HCT116 (cell line): Measurements from ENCODE around the gene ARHGEF18. TPM values are rescaled to one million over a fixed set of nuclear protein-coding genes. Genes with fewer than 3 reads are reported as not detected.
"Not testable (repeated sequence)": the region's sequence is repeated elsewhere in the genome, so short reads cannot be mapped to it uniquely, and the experiment has no call there.

Source experiments
- ATAC-seq: fragments of 200-7000 bp; cut with Tn5 transposase; 2 replicates; pipeline ENCODE4 v1.9.1; 2020; ENCODE audit warnings: mild to moderate bottlenecking, moderate library complexity
- BruUV-seq: library from RNA; stranded (reverse); fragments of 400-500 nt; replicated peaks from 2 replicates; lab custom pipeline; 2021; lab: Mats Ljungman, UMichigan
- CTCF ChIA-PET: fragments of 300-600 bp; sonication (Branson Sonifier 250); formaldehyde crosslinking; loops from one replicate; lab custom pipeline; 2021; ENCODE audit warnings: antibody characterized with exemption; lab: Charles Lee
- POLR2A ChIA-PET: fragments of 300-600, 350-600 bp; sonication (Branson Sonifier 250); formaldehyde crosslinking; loops from one replicate; lab custom pipeline; 2021; ENCODE audit warnings: antibody characterized with exemption; lab: Charles Lee
- RAD21 ChIA-PET, 2 experiments: fragments of 300-600 bp; sonication (Branson Sonifier 250); formaldehyde crosslinking; loops; one replicate each; lab custom pipeline; 2023; ENCODE audit warnings: low total read pairs in 2 of 2; ENCODE audit not compliant: uncharacterized antibody in 2 of 2, unreplicated experiment in 2 of 2, low non-redundant PET in 1 of 2; lab: Charles Lee
- DNase-seq: peaks from one replicate; pipeline ENCODE4 v3.0.0-alpha.2; 2010; ENCODE audit warnings: low read depth, low spot score
- H2AFZ ChIP-seq: fragments of 200-600 bp; shearing (Covaris generic), sonication (generic); 2 replicates; pipeline ENCODE4 v1.6.1; 2017; ENCODE audit warnings: low read depth, mixed run types, mixed read lengths, antibody characterized with exemption, low read length; ENCODE audit not compliant: poor library complexity, severe bottlenecking
- H3K27ac ChIP-seq: 2 replicates; pipeline ENCODE4 v1.5.1; 2012; ENCODE audit warnings: low read depth, low read length
- H3K27me3 ChIP-seq: fragments of 200-600 bp; sonication (generic); 2 replicates; pipeline ENCODE4 v1.6.1; 2016; ENCODE audit warnings: mixed run types, low read length, mixed read lengths; ENCODE audit not compliant: insufficient read depth
- H3K36me3 ChIP-seq, 2 experiments: fragments of 200-500 bp in 1 of 2; fragments of 200-600 bp in 1 of 2; sonication (Bioruptor generic) in 1 of 2; sonication (generic) in 1 of 2; 2 replicates each; pipeline versions ENCODE4 v1.5.1 to v1.6.1; 2014 to 2016; ENCODE audit warnings: low read length in 2 of 2, inconsistent platforms in 1 of 2, mixed read lengths in 1 of 2, mixed run types in 1 of 2; ENCODE audit not compliant: insufficient read depth in 2 of 2, control insufficient read depth in 1 of 2
- H3K4me1 ChIP-seq, 2 experiments: fragments of 200-600 bp in 1 of 2; sonication (generic) in 1 of 2; 2 replicates each; pipeline versions ENCODE4 v1.5.1 to v1.6.1; 2012 to 2017; ENCODE audit warnings: low read length in 2 of 2, inconsistent platforms in 1 of 2, mild to moderate bottlenecking in 1 of 2, mixed read lengths in 1 of 2, mixed run types in 1 of 2, moderate library complexity in 1 of 2; ENCODE audit not compliant: insufficient read depth in 2 of 2, control insufficient read depth in 1 of 2
- H3K4me2 ChIP-seq: fragments of 200-600 bp; sonication (generic); 2 replicates; pipeline ENCODE4 v1.6.1; 2017; ENCODE audit warnings: mixed run types, low read length, mixed read lengths
- H3K4me3 ChIP-seq, 2 experiments: fragments of 200-600 bp in 1 of 2; sonication (generic) in 1 of 2; replicated peaks in 1 of 2; 2 replicates each; pipeline ENCODE4 v1.5.1; 2011 to 2016; ENCODE audit warnings: low read length in 2 of 2, control low read depth in 1 of 2, low read depth in 1 of 2, mild to moderate bottlenecking in 1 of 2, mixed read lengths in 1 of 2, mixed run types in 1 of 2
- H3K79me2 ChIP-seq: fragments of 200-600 bp; sonication (generic); 2 replicates; pipeline ENCODE4 v1.6.1; 2017; ENCODE audit warnings: mild to moderate bottlenecking, mixed run types, low read length, moderate library complexity, mixed read lengths; ENCODE audit not compliant: insufficient read depth
- H3K9ac ChIP-seq: fragments of 200-600 bp; sonication (generic); 2 replicates; pipeline ENCODE4 v1.6.1; 2016; ENCODE audit warnings: low read length, mixed read lengths
- H3K9me2 ChIP-seq: fragments of 200-600 bp; sonication (generic), shearing (Covaris generic); 2 replicates; pipeline ENCODE4 v1.6.1; 2017; ENCODE audit warnings: mixed run types, mild to moderate bottlenecking, moderate library complexity; ENCODE audit not compliant: insufficient read depth
- H3K9me3 ChIP-seq, 2 experiments: fragments of 200-500 bp in 1 of 2; fragments of 200-600 bp in 1 of 2; sonication (Bioruptor generic) in 1 of 2; sonication (generic) in 1 of 2; 2 replicates each; pipeline ENCODE4 v1.6.1; 2014 to 2017; ENCODE audit warnings: low read length in 2 of 2, mixed read lengths in 2 of 2, inconsistent platforms in 1 of 2, low read depth in 1 of 2, mild to moderate bottlenecking in 1 of 2, mixed run types in 1 of 2, moderate library complexity in 1 of 2; ENCODE audit not compliant: control insufficient read depth in 1 of 2, insufficient read depth in 1 of 2
- H4K20me1 ChIP-seq: fragments of 200-600 bp; sonication (generic), shearing (Covaris generic); 2 replicates; pipeline ENCODE4 v1.6.1; 2017; ENCODE audit warnings: mixed run types, mild to moderate bottlenecking, moderate library complexity; ENCODE audit not compliant: insufficient read depth
- CBX3 ChIP-seq: IDR thresholded peaks from 2 replicates; pipeline ENCODE4 v1.6.1; 2012; ENCODE audit warnings: low read depth
- CEBPB ChIP-seq: IDR thresholded peaks from 2 replicates; pipeline ENCODE4 v1.6.1; 2012; ENCODE audit warnings: low read depth
- ELF1 ChIP-seq: IDR thresholded peaks from 2 replicates; pipeline ENCODE4 v1.6.1; 2012; ENCODE audit warnings: low read depth, borderline replicate concordance
- EZH2 ChIP-seq: fragments of 200-600 bp; sonication (generic); IDR thresholded peaks from 2 replicates; pipeline ENCODE4 v1.6.1; 2017; ENCODE audit warnings: antibody characterized with exemption, mixed run types
- EZH2phosphoT487 ChIP-seq: fragments of 200-600 bp; IDR thresholded peaks from 2 replicates; pipeline ENCODE4 v1.6.1; 2018; ENCODE audit warnings: antibody characterized with exemption, borderline replicate concordance
- FOSL1 ChIP-seq: IDR thresholded peaks from 2 replicates; pipeline ENCODE4 v1.6.1; 2012; ENCODE audit warnings: low read depth
- MAX ChIP-seq: IDR thresholded peaks from 2 replicates; pipeline ENCODE4 v1.6.1; 2012
- POLR2A ChIP-seq: IDR thresholded peaks from 2 replicates; pipeline ENCODE4 v1.7.0; 2011; ENCODE audit warnings: borderline replicate concordance; ENCODE audit not compliant: insufficient read depth, insufficient read length; ENCODE audit errors: extremely low read depth
- POLR2AphosphoS5 ChIP-seq: IDR thresholded peaks from 2 replicates; pipeline ENCODE4 v1.6.1; 2011; ENCODE audit warnings: mild to moderate bottlenecking, low read depth, low read length, moderate library complexity
- RAD21 ChIP-seq: IDR thresholded peaks from 2 replicates; pipeline ENCODE4 v1.6.1; 2012; ENCODE audit warnings: low read depth, mild to moderate bottlenecking
- SIN3A ChIP-seq: IDR thresholded peaks from 2 replicates; pipeline ENCODE4 v1.6.1; 2012; ENCODE audit warnings: low read depth
- TCF7L2 ChIP-seq: IDR thresholded peaks from 2 replicates; pipeline ENCODE4 v1.7.0; 2011; ENCODE audit warnings: borderline replicate concordance, inconsistent platforms; ENCODE audit not compliant: insufficient read depth, insufficient read length; ENCODE audit errors: extremely low read depth
- ZBTB33 ChIP-seq: IDR thresholded peaks from 2 replicates; pipeline ENCODE4 v1.6.1; 2011; ENCODE audit warnings: mild to moderate bottlenecking, low read length, moderate library complexity; ENCODE audit not compliant: insufficient replicate concordance; ENCODE audit errors: extremely low read depth
- ZNF274 ChIP-seq: fragments of 200-500 bp; sonication (Bioruptor generic); IDR thresholded peaks from 2 replicates; pipeline ENCODE4 v1.6.1; 2014; ENCODE audit warnings: mild to moderate bottlenecking, low read depth, low read length, inconsistent platforms
- intact Hi-C: fragments of 100-400 bp; cut with micrococcal nuclease; formaldehyde crosslinking; loops from 2 replicates; pipeline ENCODE4 v1.10.0; 2022
- total RNA-seq: library from RNA; stranded (reverse); gene quantifications from one replicate; pipeline ENCODE4 v1.2.1, GENCODE V29; 2021; ENCODE audit not compliant: unreplicated experiment

ARHGEF18 gene
- total RNA-seq, 1 experiment from 2014 or later, result 32.2 TPM

- RAD21 ChIA-PET, result no interaction called here
- CTCF ChIA-PET, result no interaction called here
- H3K4me1 ChIP-seq, result no peaks in the 10 kb centered on the region
- H4K20me1 ChIP-seq, result no peaks in the 10 kb centered on the region
- intact Hi-C loops, result no loop called here
- H3K4me2 ChIP-seq, result no peak overlapping the region
- no peaks in the 10 kb centered on the region for H3K9me2 ChIP-seq
- ATAC-seq, result no peak
- no peak overlapping the region for H3K4me3 ChIP-seq
- H2AFZ ChIP-seq, result no peak overlapping the region
- no peak for DNase-seq
- H3K9me3 ChIP-seq, result no peaks in the 10 kb centered on the region
- no peaks in the 10 kb centered on the region for H3K36me3 ChIP-seq
- H3K27me3 ChIP-seq, result no peaks in the 10 kb centered on the region
- TF ChIP-seq ZBTB33 (no peak), ELF1 (no peak), POLR2AphosphoS5 (no peak), FOSL1 (no peak), ZNF274 (no peak), EZH2phosphoT487 (no peak), TCF7L2 (no peak), EZH2 (no peak), POLR2A (no peak), CBX3 (no peak), RAD21 (no peak), SIN3A (no peak), MAX (no peak), CEBPB (no peak)
- no peak overlapping the region for H3K27ac ChIP-seq
- H3K9ac ChIP-seq, result no peak overlapping the region
- POLR2A ChIA-PET, result no interaction called here
- no peaks in the 10 kb centered on the region for H3K79me2 ChIP-seq
- no TSS peak for BruUV-seq
Observed at GRCh38 chr19:7307590-7308218, 41.0 kb upstream of the ARHGEF18 start.

- POLR2A ChIA-PET, H3K27me3 ChIP-seq, H3K9ac ChIP-seq: not testable (repeated sequence)
Observed at GRCh38 chr19:7308327-7308726, 40.4 kb upstream of the ARHGEF18 start.

More at GRCh38 chr19:7308327-7308726, 40.4 kb upstream of the ARHGEF18 start:
- H3K9me2 ChIP-seq, CTCF ChIA-PET, intact Hi-C loops, BruUV-seq, H3K4me3 ChIP-seq, H3K79me2 ChIP-seq, H3K36me3 ChIP-seq, H3K4me2 ChIP-seq, ATAC-seq, RAD21 ChIA-PET, DNase-seq, H4K20me1 ChIP-seq, H2AFZ ChIP-seq, H3K4me1 ChIP-seq, H3K9me3 ChIP-seq, H3K27ac ChIP-seq: not testable (repeated sequence)
